Measurements from ENCODE around the gene AGPS.
"Not testable (repeated sequence)": the region's sequence is repeated elsewhere in the genome, so short reads cannot be mapped to it uniquely, and the experiment has no call there.

GRCh38 chr2:177351121-177351520, 41.5 kb upstream of the AGPS start:
- TF ChIP-seq CTCF (conservative IDR thresholded peaks at IDR 0.05; ENCODE audit: low read length); EZH2phosphoT487 (IDR thresholded peaks at IDR 0.05; ENCODE audit: borderline replicate concordance, low read depth, low read length): not testable (repeated sequence)
